Sigmoid colon (tissue), 4 donors: Measurements from ENCODE around the gene ZSWIM8.

Source experiments
- CTCF ChIP-seq, 4 experiments: fragments of 450-650 bp in 3 of 4; fragments of 200-600 bp in 1 of 4; IDR thresholded peaks; one replicate each; pipeline ENCODE4 v1.5.1; 2016 to 2019; ENCODE audit warnings: antibody characterized with exemption in 4 of 4, mild to moderate bottlenecking in 3 of 4, moderate library complexity in 2 of 4
- POLR2A ChIP-seq, 2 donors: fragments of 450-650 bp; IDR thresholded peaks; one replicate each; pipeline ENCODE4 v1.6.1; 2016; ENCODE audit warnings: antibody characterized with exemption in 2 of 2, mild to moderate bottlenecking in 2 of 2, moderate library complexity in 2 of 2
- POLR2AphosphoS5 ChIP-seq, 4 donors: sonication (generic); formaldehyde crosslinking; IDR thresholded peaks; one replicate each; pipeline ENCODE4 v1.6.1; 2017; ENCODE audit warnings: antibody characterized with exemption in 4 of 4

DNA sequence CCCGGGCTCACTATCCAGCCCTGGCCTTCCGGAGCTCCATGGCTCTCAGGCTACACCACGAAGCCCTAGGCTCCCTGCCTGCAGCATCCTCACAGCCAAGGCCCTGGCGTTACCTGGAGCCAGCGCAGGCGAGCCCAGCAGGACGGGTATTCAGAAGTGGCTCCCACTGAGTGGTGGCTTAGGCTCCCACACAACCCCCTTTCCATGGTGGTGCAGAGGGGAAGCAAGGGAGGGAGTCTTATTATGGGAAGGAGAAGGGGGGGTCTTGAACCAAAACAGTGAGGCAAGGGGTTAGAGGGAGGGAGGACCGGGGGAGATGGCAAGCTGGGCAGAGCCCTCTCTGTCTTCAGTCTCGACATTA lies 55.6 kb downstream of the ZSWIM8 start:
- no peak for TF ChIP-seq CTCF (IDR thresholded peaks at IDR 0.05)
- no peak for TF ChIP-seq POLR2AphosphoS5 (IDR thresholded peaks at IDR 0.05)
- no peak for TF ChIP-seq POLR2A (IDR thresholded peaks at IDR 0.05)
